Measurements from ENCODE around the gene TEX38.
"Not testable (repeated sequence)": the region's sequence is repeated elsewhere in the genome, so short reads cannot be mapped to it uniquely, and the experiment has no call there.

Gene TEX38

GRCh38 chr1:46692811-46693770 lies 21.4 kb downstream of the TEX38 start:
- DNase-seq (ENCODE audit: low read depth) = no peak
- no peak for TF ChIP-seq CTCF (IDR thresholded peaks at IDR 0.05; ENCODE audit: insufficient read depth, low read depth, low read length, missing control alignments)
- H3K4me3 ChIP-seq (ENCODE audit: low read length) = no peak overlapping the region

- not testable (repeated sequence) for H3K4me3 ChIP-seq (ENCODE audit: low read length); DNase-seq (ENCODE audit: low read depth)
These were observed 23.0 kb downstream of the TEX38 start for GRCh38 chr1:46694676-46695075.

GRCh38 chr1:46697053-46697452 lies 25.4 kb downstream of the TEX38 start:
- no peak for DNase-seq (ENCODE audit: low read depth)
- no peak for TF ChIP-seq CTCF (IDR thresholded peaks at IDR 0.05; ENCODE audit: insufficient read depth, low read depth, low read length, missing control alignments)
- no peak overlapping the region for H3K4me3 ChIP-seq (ENCODE audit: low read length)

GRCh38 chr1:46699666-46700065 lies 28.0 kb downstream of the TEX38 start:
- TF ChIP-seq CTCF (IDR thresholded peaks at IDR 0.05; ENCODE audit: insufficient read depth, low read depth, low read length, missing control alignments) = no peak
- no peak overlapping the region for H3K4me3 ChIP-seq (ENCODE audit: low read length)
- DNase-seq (ENCODE audit: low read depth) = no peak

- no peak for DNase-seq (ENCODE audit: low read depth)
- no peak for TF ChIP-seq CTCF (IDR thresholded peaks at IDR 0.05; ENCODE audit: insufficient read depth, low read depth, low read length, missing control alignments)
- H3K4me3 ChIP-seq (ENCODE audit: low read length) = no peak overlapping the region
These were observed 32.4 kb downstream of the TEX38 start for GRCh38 chr1:46703927-46704641.

- no peak overlapping the region for H3K4me3 ChIP-seq (ENCODE audit: low read length)
- no peak for TF ChIP-seq CTCF (IDR thresholded peaks at IDR 0.05; ENCODE audit: insufficient read depth, low read depth, low read length, missing control alignments)
These were observed 33.8 kb downstream of the TEX38 start for GRCh38 chr1:46705408-46705807.

GRCh38 chr1:46708121-46708520 lies 36.5 kb downstream of the TEX38 start:
- no peak overlapping the region for H3K4me3 ChIP-seq (ENCODE audit: low read length)
- no peak for TF ChIP-seq CTCF (IDR thresholded peaks at IDR 0.05; ENCODE audit: insufficient read depth, low read depth, low read length, missing control alignments)
- no peak for DNase-seq (ENCODE audit: low read depth)

More at GRCh38 chr1:46705408-46705807, 33.8 kb downstream of the TEX38 start:
- peak; percentile 64 for DNase-seq (ENCODE audit: low read depth)

Data from epithelial cell of esophagus (primary cell).